GM18951 (cell line): ENCODE data around the gene TMOD3.

Source experiments
- POLR2A ChIP-seq: IDR thresholded peaks from 4 replicates; pipeline ENCODE4 v1.6.1; 2011; ENCODE audit warnings: mild to moderate bottlenecking; ENCODE audit not compliant: insufficient read length, insufficient read depth; ENCODE audit errors: extremely low read depth
- in situ Hi-C: fragments of 300-500 bp; cut with MboI; formaldehyde crosslinking; loops from one replicate; pipeline ENCODE4 v1.12.0; 2022; ENCODE audit warnings: low sequenced_read_pairs, mixed read lengths, inconsistent platforms; ENCODE audit not compliant: unreplicated experiment

TMOD3 gene

GRCh38 chr15:51802593-51802992 lies 26.9 kb upstream of the TMOD3 start:
- in situ Hi-C loops, result no loop called here
- no peak for TF ChIP-seq POLR2A

GRCh38 chr15:51803965-51804364 lies 25.5 kb upstream of the TMOD3 start:
- TF ChIP-seq POLR2A, result no peak
- in situ Hi-C loops, result no loop called here

GRCh38 chr15:51806123-51806522 lies 23.3 kb upstream of the TMOD3 start:
- no peak for TF ChIP-seq POLR2A
- in situ Hi-C loops, result no loop called here

- TF ChIP-seq POLR2A, result no peak
Observed at GRCh38 chr15:51809457-51809856, 20.0 kb upstream of the TMOD3 start.

GRCh38 chr15:51812598-51812997 lies 16.9 kb upstream of the TMOD3 start:
- no peak for TF ChIP-seq POLR2A
- in situ Hi-C loops, result no loop called here

More at GRCh38 chr15:51809457-51809856, 20.0 kb upstream of the TMOD3 start:
- in situ Hi-C loops, result no loop called here

- TF ChIP-seq POLR2A, result no peak
- in situ Hi-C loops, result no loop called here
Observed at GRCh38 chr15:51814606-51815005, 14.8 kb upstream of the TMOD3 start.

- in situ Hi-C loops, result no loop called here
- no peak for TF ChIP-seq POLR2A
Observed at GRCh38 chr15:51816611-51817010, 12.8 kb upstream of the TMOD3 start.

- no peak for TF ChIP-seq POLR2A
- in situ Hi-C loops, result no loop called here
Observed at GRCh38 chr15:51818150-51818549, 11.3 kb upstream of the TMOD3 start.

GRCh38 chr15:51825698-51826097 lies 3.8 kb upstream of the TMOD3 start:
- no peak for TF ChIP-seq POLR2A
- in situ Hi-C loops, result no loop called here

GRCh38 chr15:51828621-51829375 lies 655 bp upstream of the TMOD3 start:
- TF ChIP-seq POLR2A, result no peak
- in situ Hi-C loops, result no loop called here

- no peak for TF ChIP-seq POLR2A
- in situ Hi-C loops, result no loop called here
Observed at GRCh38 chr15:51830276-51830806, 888 bp downstream of the TMOD3 start.

GRCh38 chr15:51833772-51834171 lies 4.3 kb downstream of the TMOD3 start:
- no peak for TF ChIP-seq POLR2A
- in situ Hi-C loops, result no loop called here

- no peak for TF ChIP-seq POLR2A
- in situ Hi-C loops, result no loop called here
Observed at GRCh38 chr15:51837792-51838251, 8.4 kb downstream of the TMOD3 start.

- in situ Hi-C loops, result no loop called here
- no peak for TF ChIP-seq POLR2A
Observed at GRCh38 chr15:51838270-51838669, 8.8 kb downstream of the TMOD3 start.
